Left lobe of liver (tissue), 2 donors: ENCODE results near the gene NOP9. TPM values are rescaled to one million over a fixed set of nuclear protein-coding genes. Genes with fewer than 3 reads are reported as not detected.

ENCODE experiments used
- ATAC-seq: fragments of 200-7000 bp; cut with Tn5 transposase; one replicate; pipeline ENCODE4 v1.9.1; 2020; ENCODE audit warnings: mild to moderate bottlenecking, moderate library complexity
- DNase-seq: peaks from one replicate; pipeline ENCODE4 v3.0.0-alpha.2; 2020; ENCODE audit warnings: low spot score
- total RNA-seq: library from RNA; stranded (reverse); gene quantifications from one replicate; pipeline ENCODE4 v1.2.1, GENCODE V29; 2021
- donor health status: DM: no; HTN: no; CAD: no; lungs with moderate emphysema.
- donor health status: DM: no; HTN: yes; CAD: no.

NOP9 gene
- total RNA-seq, result 17.2 TPM

GRCh38 chr14:24299255-24300191, at the start of gene NOP9, which contains the start of gene DHRS1:
TSS of gene NOP9 (plus strand) at chr14:24299850. CDS start at chr14:24299955, 105 bp downstream.
TSS of gene DHRS1 (minus strand) at chr14:24299780. CDS start at chr14:24299106, 674 bp downstream.
- ATAC-seq, result peak; percentile 86
- DNase-seq, result peak; percentile 97

DNA sequence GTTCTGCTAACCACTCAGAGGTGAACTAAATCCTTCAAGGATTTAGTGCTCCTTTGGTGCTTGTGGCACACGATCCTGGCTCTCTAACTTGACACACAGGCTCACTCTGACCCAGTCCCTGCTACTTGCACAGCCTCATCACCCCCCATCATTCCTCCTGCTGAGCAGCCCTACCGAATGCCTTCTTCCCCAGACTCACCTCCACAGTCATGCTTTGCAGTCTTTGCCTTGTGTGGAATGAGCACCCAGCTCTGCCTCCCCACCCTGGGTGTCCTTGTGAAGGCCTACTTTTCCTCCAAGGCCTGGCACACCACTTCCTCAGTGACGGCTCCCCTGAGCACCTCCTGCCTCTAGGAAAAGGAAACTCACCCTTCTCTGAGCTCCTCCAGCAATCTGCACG, 49.3 kb upstream of the NOP9 start:
- no peak for DNase-seq
- ATAC-seq, result no peak

DNA sequence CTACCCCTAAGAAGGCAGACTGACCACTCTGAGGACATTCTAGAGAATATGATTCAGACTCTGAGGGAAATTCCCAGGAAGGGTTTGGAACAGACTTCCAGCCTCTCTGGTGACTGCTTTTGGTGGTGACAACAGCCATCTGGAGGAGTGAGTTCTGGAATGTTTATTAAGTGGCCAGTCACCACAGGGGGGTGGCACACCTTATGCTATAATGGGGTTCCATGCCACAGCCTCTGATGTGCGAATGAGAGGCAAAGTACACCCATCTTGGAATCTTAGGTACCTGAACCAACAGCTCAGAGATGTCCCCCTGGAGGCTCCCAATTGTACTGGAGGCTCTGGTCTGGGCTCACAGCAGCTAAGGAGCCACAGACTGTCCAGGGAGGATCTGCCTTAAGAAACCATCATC, 47.8 kb upstream of the NOP9 start:
- DNase-seq (no peak), ATAC-seq (no peak)

GRCh38 chr14:24252289-24253124, 47.1 kb upstream of the NOP9 start:
- ATAC-seq, result no peak
- no peak for DNase-seq

GRCh38 chr14:24253936-24254335, 45.7 kb upstream of the NOP9 start:
- DNase-seq (no peak), ATAC-seq (no peak)

- no peak for ATAC-seq
- no peak for DNase-seq
Observed at GRCh38 chr14:24254630-24255392, 44.8 kb upstream of the NOP9 start.

DNA sequence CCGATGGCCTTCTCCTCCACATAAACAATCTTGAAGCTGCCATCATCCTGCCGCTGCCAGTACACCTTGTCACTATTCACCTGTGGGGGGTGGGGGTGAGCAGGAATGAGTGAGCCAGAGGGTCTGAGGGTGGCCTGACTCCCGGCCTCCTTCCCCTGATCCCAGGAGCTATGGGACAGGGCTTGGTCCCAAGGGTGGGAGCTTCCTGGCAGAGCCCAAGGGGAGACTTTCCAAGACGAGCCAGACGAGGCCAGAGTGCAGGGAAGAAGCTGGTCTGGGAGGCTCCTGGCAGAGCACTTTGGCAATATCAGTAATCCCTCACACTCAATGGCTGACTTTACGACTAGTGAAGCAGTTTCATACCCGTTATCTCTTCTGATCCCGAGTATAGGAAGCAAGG, 44.2 kb upstream of the NOP9 start:
- ATAC-seq, result no peak
- DNase-seq, result no peak

DNA sequence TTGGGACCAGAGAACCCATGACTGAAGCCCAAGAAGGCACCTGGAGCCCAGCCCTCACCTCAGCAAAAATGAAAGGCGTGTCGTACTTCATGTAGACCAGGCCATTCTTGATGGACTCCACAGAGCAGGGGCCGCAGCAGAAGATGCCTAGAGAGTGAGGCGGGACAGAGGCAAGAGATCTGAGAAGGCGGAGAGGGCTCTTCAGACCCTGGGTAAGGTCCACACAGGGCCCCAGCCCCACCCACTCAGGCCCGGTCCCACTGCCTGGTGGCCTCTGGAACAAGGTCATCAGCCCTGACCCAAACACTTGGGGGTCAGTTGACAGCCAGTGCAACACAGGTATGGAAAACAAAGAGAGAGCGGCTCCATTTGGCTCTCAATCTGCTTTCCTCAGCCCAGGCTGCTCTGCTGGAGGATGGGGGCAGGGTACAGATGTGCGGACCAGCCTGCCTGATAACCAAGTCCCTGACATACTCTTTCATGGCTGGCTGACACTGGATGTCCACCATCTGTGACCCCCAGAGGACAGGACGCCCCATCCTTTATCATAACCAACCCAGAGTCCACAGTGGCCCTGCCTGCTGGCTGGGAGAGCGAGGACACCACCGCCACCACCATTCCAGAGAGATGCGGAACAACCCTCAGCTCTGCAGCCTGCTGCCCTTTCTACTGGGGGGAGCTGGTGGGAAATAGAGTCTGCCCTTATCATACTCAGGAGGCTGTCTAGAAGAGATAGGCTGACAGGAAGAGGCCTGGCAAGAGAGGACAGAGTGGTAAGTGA, 43.5 kb upstream of the NOP9 start:
- ATAC-seq, result no peak
- DNase-seq, result no peak

DNA sequence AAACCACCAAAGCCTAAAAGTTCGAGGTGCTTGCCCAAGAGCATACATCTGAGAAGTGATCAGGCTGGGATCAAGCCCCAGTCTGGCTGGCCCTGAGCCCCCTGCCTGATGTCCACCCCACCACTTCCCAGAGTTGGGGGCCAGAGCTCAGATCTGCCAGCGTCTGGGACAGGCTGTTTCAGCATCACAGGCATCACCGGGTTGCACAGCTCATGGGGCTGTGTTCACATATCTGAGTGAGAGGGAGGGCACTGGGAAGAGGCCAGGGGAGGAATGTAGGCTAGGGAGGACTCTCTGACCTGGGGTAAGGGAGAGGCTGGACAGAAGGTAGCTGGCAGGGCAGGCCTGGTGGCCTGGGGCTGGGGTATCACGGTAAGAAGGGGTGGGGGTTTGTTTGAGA, 42.7 kb upstream of the NOP9 start:
- DNase-seq, result no peak
- ATAC-seq, result no peak

- ATAC-seq, result no peak
- no peak for DNase-seq
Observed at GRCh38 chr14:24258119-24258518, 41.5 kb upstream of the NOP9 start.

DNA sequence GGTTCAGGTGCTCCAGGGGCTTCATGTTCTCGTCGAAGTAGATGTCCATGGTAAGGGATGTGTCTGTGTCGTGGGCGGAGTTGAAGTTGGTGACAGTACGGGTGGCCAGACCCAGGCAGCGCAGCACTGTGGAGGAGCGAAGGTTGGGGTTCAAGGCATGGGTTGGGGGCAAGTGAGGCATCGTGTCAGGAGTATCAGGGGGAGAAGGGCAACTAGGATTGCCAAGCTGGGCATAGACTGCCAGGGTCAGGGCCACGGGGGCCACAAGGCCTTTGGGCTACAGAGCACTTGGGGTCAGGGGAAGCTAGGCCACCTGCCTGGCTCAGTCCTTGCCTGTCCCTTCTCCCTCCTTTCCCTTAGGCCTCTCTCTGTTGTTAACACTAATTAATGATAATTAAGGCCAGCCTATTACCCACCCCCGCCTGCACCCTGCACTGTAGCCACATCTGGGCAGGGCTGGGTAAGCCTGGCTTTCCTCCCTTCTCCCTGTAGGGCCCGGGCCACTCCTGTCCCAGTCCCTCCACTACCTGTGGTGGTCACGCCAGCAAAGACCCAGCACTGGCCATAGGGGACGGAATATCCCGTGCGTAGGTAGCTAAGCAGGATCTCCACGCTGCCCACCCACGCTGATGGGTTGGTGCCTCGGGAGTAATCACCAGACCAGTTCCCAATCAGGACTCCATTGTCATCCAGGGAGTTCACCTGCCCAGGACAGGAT, 40.9 kb upstream of the NOP9 start:
- DNase-seq (no peak), ATAC-seq (no peak)

DNA sequence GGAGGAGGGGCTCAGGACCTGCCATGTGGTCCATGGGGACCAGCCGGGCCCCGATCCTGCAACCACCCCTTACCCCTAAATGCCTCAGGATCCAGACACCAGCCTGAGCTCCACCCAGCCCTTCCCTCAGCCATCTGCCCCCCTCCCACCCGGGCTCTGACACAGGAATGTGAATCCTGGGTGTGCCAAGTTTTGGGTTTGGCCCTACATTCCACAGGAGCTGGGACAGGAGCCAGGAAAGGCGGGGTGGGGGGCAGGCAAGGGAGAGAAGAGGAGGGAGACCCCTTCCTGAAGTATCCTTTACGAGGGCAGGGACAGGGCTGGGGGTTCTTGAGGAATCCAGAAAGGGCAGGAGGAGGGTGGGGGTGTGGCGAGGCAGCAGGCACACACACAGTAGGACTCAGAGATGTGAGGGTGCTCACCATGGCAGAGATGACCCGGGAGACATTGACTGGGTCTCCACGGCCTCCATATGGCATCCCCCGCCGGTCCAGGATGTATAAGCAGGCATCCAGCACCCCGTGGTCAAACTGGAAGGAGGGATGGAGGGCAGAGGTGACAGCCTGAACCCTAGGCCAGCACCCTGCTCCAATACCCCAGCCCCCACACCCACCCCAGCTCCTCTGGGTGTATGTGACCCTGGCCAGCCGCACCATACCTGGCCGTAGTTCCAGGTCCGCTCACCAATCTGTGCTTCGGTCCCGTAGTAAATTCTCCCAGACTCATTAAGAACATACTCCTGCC, 40.2 kb upstream of the NOP9 start:
- no peak for ATAC-seq
- DNase-seq, result no peak

DNA sequence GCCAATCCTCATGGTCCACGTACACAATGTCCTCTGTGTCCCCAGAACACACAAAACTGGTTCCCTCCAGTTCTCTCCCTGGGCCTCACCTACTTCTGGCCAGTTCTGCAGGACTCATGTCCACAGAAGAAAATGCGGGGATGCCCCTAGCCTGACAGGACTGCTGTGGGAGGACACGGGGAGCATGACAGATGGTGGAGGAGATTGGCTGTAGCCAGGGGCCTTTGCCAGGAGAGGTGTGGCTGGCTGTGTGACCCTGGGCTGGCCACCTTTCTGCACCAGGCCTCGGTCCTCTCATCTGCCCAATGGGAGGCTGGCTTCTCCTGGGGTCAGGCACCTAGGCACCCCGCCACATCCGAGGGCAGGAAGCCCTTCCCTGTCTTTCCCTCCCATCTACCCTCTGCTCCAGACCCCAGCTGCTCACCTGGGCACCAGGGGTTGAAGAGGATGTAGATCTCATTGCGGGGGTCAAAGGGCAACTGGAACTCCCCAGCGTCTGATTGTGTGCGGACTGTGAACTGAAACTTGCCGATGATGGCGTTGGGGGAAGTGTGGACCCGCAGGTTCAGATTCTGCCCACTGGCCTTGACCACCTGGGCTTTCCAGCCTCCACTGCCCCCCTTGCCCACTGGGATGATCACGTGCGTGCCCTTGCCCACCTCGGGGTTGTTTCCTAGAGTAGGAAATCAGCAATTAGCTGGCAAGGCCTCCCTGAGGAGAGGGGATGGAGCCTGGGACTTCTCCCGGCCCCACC, 39.4 kb upstream of the NOP9 start:
- DNase-seq (no peak), ATAC-seq (no peak)

- no peak for ATAC-seq
- no peak for DNase-seq
Observed at GRCh38 chr14:24260780-24261157, 38.9 kb upstream of the NOP9 start.

DNA sequence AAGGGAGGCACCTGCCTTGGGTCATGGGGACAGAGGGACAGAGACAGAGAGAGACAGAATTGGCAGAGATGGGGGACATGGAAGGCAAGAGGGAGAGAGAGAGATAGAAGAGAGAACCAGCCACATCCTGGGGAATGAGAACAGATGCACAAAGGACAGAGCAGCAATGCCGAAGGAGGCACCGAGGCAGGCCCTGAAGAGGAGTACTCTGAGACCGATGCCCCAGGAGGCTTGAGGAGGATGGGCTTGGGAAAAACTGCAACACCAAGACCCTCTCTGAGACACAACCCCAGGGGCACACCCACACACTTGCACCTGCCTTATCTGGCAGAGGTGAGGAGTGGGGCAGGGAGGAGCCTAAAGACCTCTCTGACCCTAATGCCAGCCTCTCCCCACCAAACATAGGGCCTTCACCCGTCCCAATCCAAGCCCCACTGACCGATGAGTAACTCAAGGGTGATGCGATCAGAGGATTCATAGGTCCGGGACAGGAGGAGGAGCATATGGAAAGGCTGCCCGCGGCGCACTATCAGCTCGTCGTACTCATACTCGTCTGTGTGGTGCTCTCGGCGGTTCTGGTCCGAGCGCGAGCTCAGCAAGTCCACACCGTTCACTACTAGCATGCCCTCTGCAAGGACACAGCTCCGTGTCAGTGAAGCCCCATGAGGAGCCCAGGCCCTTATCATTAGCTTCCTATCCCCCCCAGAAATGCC, 38.2 kb upstream of the NOP9 start:
- DNase-seq (no peak), ATAC-seq (no peak)

DNA sequence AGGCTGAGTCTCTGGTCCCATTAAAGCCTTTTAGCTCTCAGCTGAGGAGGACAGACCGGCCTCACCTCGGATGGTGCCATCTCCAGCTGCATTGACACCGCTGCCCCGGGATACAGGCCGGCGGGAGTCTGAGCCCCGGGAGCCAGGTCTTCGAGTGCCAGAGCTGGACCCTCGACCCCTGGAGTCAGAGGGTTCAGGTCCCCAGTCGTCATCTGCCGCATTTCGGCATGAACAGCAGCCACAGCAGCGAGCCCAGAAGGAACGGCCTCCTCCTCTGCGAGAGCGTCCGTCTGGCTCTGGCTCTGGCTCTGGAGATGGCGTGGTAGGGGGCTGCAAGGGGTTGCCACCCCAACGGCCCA, 37.7 kb upstream of the NOP9 start:
- no peak for DNase-seq

GRCh38 chr14:24262821-24263733, 36.6 kb upstream of the NOP9 start, which contains the start of gene TGM1:
TSS of gene TGM1 (minus strand) at chr14:24263177. CDS start at chr14:24262352, 825 bp downstream.
- DNase-seq (no peak), ATAC-seq (no peak)

More for the DNA sequence above, 37.7 kb upstream of the NOP9 start:
- ATAC-seq, result no peak
